B cell (primary cell): ENCODE data around the gene TOR2A.

ENCODE experiments used
- CTCF ChIP-seq: fragments of 200-600 bp; IDR thresholded peaks from one replicate; pipeline ENCODE4 v1.8.0; 2022; ENCODE audit warnings: antibody characterized with exemption, mild to moderate bottlenecking
- EZH2 ChIP-seq: IDR thresholded peaks from 2 replicates; pipeline ENCODE4 v1.6.1; 2012; ENCODE audit warnings: borderline replicate concordance, low read depth, mild to moderate bottlenecking, moderate library complexity, low read length; ENCODE audit not compliant: insufficient read depth, poor library complexity, severe bottlenecking

- TF ChIP-seq CTCF (no peak), EZH2 (no peak)
Observed at GRCh38 chr9:127758843-127759242, 23.7 kb upstream of the TOR2A start.
